HG02610 (cell line): ENCODE results near the gene SIPA1L3.

Experiments
- ATAC-seq: cut with Tn5 transposase; IDR thresholded peaks from one replicate; pipeline ENCODE4 v1.9.1; 2021; ENCODE audit warnings: mild to moderate bottlenecking, moderate library complexity; ENCODE audit not compliant: unreplicated experiment

SIPA1L3 gene

GRCh38 chr19:38252385-38252784, 345.4 kb downstream of the SIPA1L3 start:
- no peak for ATAC-seq

- ATAC-seq = no peak
These were observed 346.1 kb downstream of the SIPA1L3 start for GRCh38 chr19:38252941-38253691.

GRCh38 chr19:38253788-38254187, 346.8 kb downstream of the SIPA1L3 start:
- ATAC-seq = no peak

- no peak for ATAC-seq
These were observed 348.5 kb downstream of the SIPA1L3 start for GRCh38 chr19:38255383-38256014.
